ENCODE measurements around the gene HMGN2.

Gene HMGN2

GRCh38 chr1:26468911-26469310 lies 3.3 kb upstream of the HMGN2 start:
- ATAC-seq = no peak
- TF ChIP-seq RARB (CRISPR knock-in tag; IDR thresholded peaks at IDR 0.05) (no peak), BACH2 (CRISPR knock-in tag; IDR thresholded peaks at IDR 0.05; ENCODE audit: borderline replicate concordance) (no peak), OSR1 (CRISPR knock-in tag; IDR thresholded peaks at IDR 0.05) (no peak), CSDC2 (CRISPR knock-in tag; IDR thresholded peaks at IDR 0.05) (no peak), ZFP30 (CRISPR knock-in tag; IDR thresholded peaks at IDR 0.05) (no peak), TOX (CRISPR knock-in tag; IDR thresholded peaks at IDR 0.05; ENCODE audit: borderline replicate concordance) (no peak), SNAI2 (CRISPR knock-in tag; IDR thresholded peaks at IDR 0.05) (no peak), TSHZ2 (CRISPR knock-in tag; IDR thresholded peaks at IDR 0.05) (no peak), CREB5 (CRISPR knock-in tag; IDR thresholded peaks at IDR 0.05; ENCODE audit: low read depth) (no peak), ARNTL (CRISPR knock-in tag; IDR thresholded peaks at IDR 0.05; ENCODE audit: borderline replicate concordance, low read depth) (no peak), ZNF70 (CRISPR knock-in tag; IDR thresholded peaks at IDR 0.05) (no peak), TCF4 (CRISPR knock-in tag; IDR thresholded peaks at IDR 0.05; ENCODE audit: borderline replicate concordance) (no peak), PATZ1 (CRISPR knock-in tag; IDR thresholded peaks at IDR 0.05; ENCODE audit: borderline replicate concordance) (no peak), ESRRG (CRISPR knock-in tag; IDR thresholded peaks at IDR 0.05) (no peak), ISL1 (CRISPR knock-in tag; IDR thresholded peaks at IDR 0.05) (no peak)

- no peak for ATAC-seq
- TF ChIP-seq ZFP3 (CRISPR knock-in tag; IDR thresholded peaks at IDR 0.05) (no peak), CSRNP3 (CRISPR knock-in tag; IDR thresholded peaks at IDR 0.05) (no peak), CSDC2 (CRISPR knock-in tag; IDR thresholded peaks at IDR 0.05) (no peak), OSR1 (CRISPR knock-in tag; IDR thresholded peaks at IDR 0.05) (no peak), ZNF70 (CRISPR knock-in tag; IDR thresholded peaks at IDR 0.05) (no peak), POU6F1 (CRISPR knock-in tag; IDR thresholded peaks at IDR 0.05; ENCODE audit: borderline replicate concordance, low read depth) (no peak), RARB (CRISPR knock-in tag; IDR thresholded peaks at IDR 0.05) (no peak)
Observed at GRCh38 chr1:26469558-26469957, 2.7 kb upstream of the HMGN2 start.

GRCh38 chr1:26470878-26471497 lies 1.3 kb upstream of the HMGN2 start:
- no peak for ATAC-seq

More at GRCh38 chr1:26470878-26471497, 1.3 kb upstream of the HMGN2 start:
- TF ChIP-seq CREB5 (CRISPR knock-in tag; IDR thresholded peaks at IDR 0.05; ENCODE audit: low read depth) = no peak
- no peak for TF ChIP-seq RARB (CRISPR knock-in tag; IDR thresholded peaks at IDR 0.05)
- no peak for TF ChIP-seq OSR1 (CRISPR knock-in tag; IDR thresholded peaks at IDR 0.05)
- no peak for TF ChIP-seq POU6F1 (CRISPR knock-in tag; IDR thresholded peaks at IDR 0.05; ENCODE audit: borderline replicate concordance, low read depth)
- no peak for TF ChIP-seq ZFP30 (CRISPR knock-in tag; IDR thresholded peaks at IDR 0.05)
- TF ChIP-seq ARNTL (CRISPR knock-in tag; IDR thresholded peaks at IDR 0.05; ENCODE audit: borderline replicate concordance, low read depth) = no peak
- no peak for TF ChIP-seq ESRRG (CRISPR knock-in tag; IDR thresholded peaks at IDR 0.05)
- TF ChIP-seq CSRNP3 (CRISPR knock-in tag; IDR thresholded peaks at IDR 0.05) = no peak
- no peak for TF ChIP-seq ZNF70 (CRISPR knock-in tag; IDR thresholded peaks at IDR 0.05)

Measured in SK-N-SH treated with all-trans-retinoic acid at 6 μM for 48 hours (cell line).